ENCODE data around the gene CLSTN2. TPM values are rescaled to one million over a fixed set of nuclear protein-coding genes. Genes with fewer than 3 reads are reported as not detected.

The CLSTN2 gene
- total RNA-seq, 1 experiment from 2014 or later, result 0.68 TPM

- no CpG with 5 or more reads among the region's 2 CpGs for WGBS (ENCODE audit: extremely low coverage, insufficient read length, low lambda C conversion rate)
- no peak overlapping the region for H3T11ph ChIP-seq (ENCODE audit: low read length)
- no peak overlapping the region for H3K27ac Mint-ChIP-seq
Observed at GRCh38 chr3:140552403-140552802, 617.4 kb downstream of the CLSTN2 start.

More at GRCh38 chr3:140552403-140552802, 617.4 kb downstream of the CLSTN2 start:
- DNase-seq, result no peak
- no peak overlapping the region for H3K9ac ChIP-seq (ENCODE audit: extremely low read depth, insufficient read length, low read length)
- no peaks in the 10 kb centered on the region for H4K20me1 ChIP-seq (ENCODE audit: control insufficient read depth, insufficient read depth, insufficient read length)
- H2BK5ac ChIP-seq (ENCODE audit: insufficient read length, low read length), result no peak overlapping the region
- no peak overlapping the region for H2AK5ac ChIP-seq (ENCODE audit: insufficient read length, low read length)
- Mint-ChIP-seq H3K9me3 (no peaks in the 10 kb centered on the region), H3K27me3 (ENCODE audit: low read depth) (no peaks in the 10 kb centered on the region; the same call in 1 of the 2 replicates), H3K4me1 (no peaks in the 10 kb centered on the region), H3K36me3 (ENCODE audit: insufficient read depth in 1 of 3, low read depth in 3 of 3) (no peaks in the 10 kb centered on the region), H3K4me3 (no peak overlapping the region)
- H3K27ac ChIP-seq (ENCODE audit: insufficient read length, low read depth, low read length), result no peak overlapping the region
- 0 out of 2 replicates have a peak, but pooled peaks cover 1% of the 10 kb centered on the region for H3K79me2 ChIP-seq (ENCODE audit: insufficient read depth, low read length)
- H2BK12ac ChIP-seq (ENCODE audit: insufficient read length, low read depth, low read length), result no peak overlapping the region
- no peaks in the 10 kb centered on the region for H3K27me3 ChIP-seq (ENCODE audit: insufficient read depth, low read length)
- H2BK20ac ChIP-seq (ENCODE audit: low read depth, low read length, poor library complexity, severe bottlenecking), result no peak overlapping the region
- no peak overlapping the region for H2AFZ ChIP-seq (ENCODE audit: low read length)
- TF ChIP-seq, protein P1, sequence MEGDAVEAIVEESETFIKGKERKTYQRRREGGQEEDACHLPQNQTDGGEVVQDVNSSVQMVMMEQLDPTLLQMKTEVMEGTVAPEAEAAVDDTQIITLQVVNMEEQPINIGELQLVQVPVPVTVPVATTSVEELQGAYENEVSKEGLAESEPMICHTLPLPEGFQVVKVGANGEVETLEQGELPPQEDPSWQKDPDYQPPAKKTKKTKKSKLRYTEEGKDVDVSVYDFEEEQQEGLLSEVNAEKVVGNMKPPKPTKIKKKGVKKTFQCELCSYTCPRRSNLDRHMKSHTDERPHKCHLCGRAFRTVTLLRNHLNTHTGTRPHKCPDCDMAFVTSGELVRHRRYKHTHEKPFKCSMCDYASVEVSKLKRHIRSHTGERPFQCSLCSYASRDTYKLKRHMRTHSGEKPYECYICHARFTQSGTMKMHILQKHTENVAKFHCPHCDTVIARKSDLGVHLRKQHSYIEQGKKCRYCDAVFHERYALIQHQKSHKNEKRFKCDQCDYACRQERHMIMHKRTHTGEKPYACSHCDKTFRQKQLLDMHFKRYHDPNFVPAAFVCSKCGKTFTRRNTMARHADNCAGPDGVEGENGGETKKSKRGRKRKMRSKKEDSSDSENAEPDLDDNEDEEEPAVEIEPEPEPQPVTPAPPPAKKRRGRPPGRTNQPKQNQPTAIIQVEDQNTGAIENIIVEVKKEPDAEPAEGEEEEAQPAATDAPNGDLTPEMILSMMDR (conservative IDR thresholded peaks at IDR 0.05), result peak; percentile 58
- H4K91ac ChIP-seq (ENCODE audit: insufficient read length, low read depth, low read length), result no peak overlapping the region
- H3K79me1 ChIP-seq (ENCODE audit: insufficient read depth, low read depth, low read length, poor library complexity, severe bottlenecking), result no peaks in the 10 kb centered on the region
- H3K9me3 ChIP-seq (ENCODE audit: control insufficient read depth, low read depth, low read length), result no peaks in the 10 kb centered on the region
- no peaks in the 10 kb centered on the region for H3K23me2 ChIP-seq (ENCODE audit: insufficient read length, low read depth, low read length, poor library complexity, severe bottlenecking)
- H3K4me1 ChIP-seq (ENCODE audit: insufficient read depth, low read length), result no peaks in the 10 kb centered on the region
- H3K4me2 ChIP-seq (ENCODE audit: insufficient read depth, insufficient read length, low read length), result no peak overlapping the region
- no peak overlapping the region for H3K18ac ChIP-seq (ENCODE audit: insufficient read length, low read depth, low read length)
- H4K5ac ChIP-seq (ENCODE audit: insufficient read length, low read depth, low read length), result no peak overlapping the region
- H3K23ac ChIP-seq (ENCODE audit: insufficient read length, low read depth, low read length), result no peak overlapping the region
- H2BK15ac ChIP-seq (ENCODE audit: low read depth, low read length), result no peak overlapping the region
- H3K14ac ChIP-seq (ENCODE audit: insufficient read depth, low read length), result no peak overlapping the region; the same call in 1 of the 2 replicates
- H2BK120ac ChIP-seq (ENCODE audit: low read depth, low read length, poor library complexity, severe bottlenecking), result no peak overlapping the region
- H4K8ac ChIP-seq (replicated peaks; ENCODE audit: insufficient read length, low read depth, low read length), result no peak overlapping the region
- no peak overlapping the region for H3K56ac ChIP-seq (ENCODE audit: insufficient read length, low read depth, low read length)
- no peak overlapping the region for H3K4ac ChIP-seq (ENCODE audit: low read depth, low read length)

All from H9 (cell line).